ENCODE data around the gene PTPN21. TPM values are rescaled to one million over a fixed set of nuclear protein-coding genes. Genes with fewer than 3 reads are reported as not detected.

Gene PTPN21
- total and polyA plus RNA-seq, 8 donors: 3.5 to 63.0 (median 18.5) TPM

DNA sequence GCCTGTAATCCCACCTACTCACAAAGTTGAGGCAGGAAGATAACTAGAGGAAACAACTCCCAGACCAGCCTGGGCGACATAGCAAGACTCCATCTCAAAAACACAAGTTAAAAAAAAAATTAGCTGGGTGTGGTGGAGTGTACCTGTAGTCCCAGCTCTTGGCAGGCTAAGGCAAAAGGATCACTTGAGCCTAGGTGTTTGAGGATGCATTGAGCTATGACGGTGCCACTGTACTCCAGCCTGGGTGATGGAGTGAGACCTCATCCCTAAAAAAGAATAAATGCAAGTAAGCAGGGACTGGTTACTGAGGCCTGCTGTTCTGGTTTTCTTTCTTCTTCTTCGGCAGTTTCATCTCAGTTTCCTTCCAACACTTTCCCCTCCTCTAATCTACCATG, 7.4 kb downstream of the PTPN21 start:
- Histone ChIP-seq H3K9me3 (no peaks in the 10 kb centered on the region), H3K27ac (peak overlapping the region; percentile 55 to 76 (median 76)), H3K27me3 (peaks cover 0 to 7% (median 0%) of the 10 kb centered on the region in 3 donors), H3K4me1 (peaks cover 29 to 86% (median 59%) of the 10 kb centered on the region in 4 donors), H3K4me3 (no peak overlapping the region), H3K36me3 (peaks cover 4 to 47% (median 36%) of the 10 kb centered on the region in 4 donors)
- intact Hi-C loops (cut with DNase I; ENCODE audit: low total_unique reads): loop anchor here (10.0 kb wide), 1 partner anchor 53 kb away; no protein-coding TSS in a partner anchor
- TF ChIP-seq POLR2AphosphoS5 (IDR thresholded peaks at IDR 0.05): no peak
- TF ChIP-seq POLR2A (IDR thresholded peaks at IDR 0.05): no peak
- TF ChIP-seq, protein P1, sequence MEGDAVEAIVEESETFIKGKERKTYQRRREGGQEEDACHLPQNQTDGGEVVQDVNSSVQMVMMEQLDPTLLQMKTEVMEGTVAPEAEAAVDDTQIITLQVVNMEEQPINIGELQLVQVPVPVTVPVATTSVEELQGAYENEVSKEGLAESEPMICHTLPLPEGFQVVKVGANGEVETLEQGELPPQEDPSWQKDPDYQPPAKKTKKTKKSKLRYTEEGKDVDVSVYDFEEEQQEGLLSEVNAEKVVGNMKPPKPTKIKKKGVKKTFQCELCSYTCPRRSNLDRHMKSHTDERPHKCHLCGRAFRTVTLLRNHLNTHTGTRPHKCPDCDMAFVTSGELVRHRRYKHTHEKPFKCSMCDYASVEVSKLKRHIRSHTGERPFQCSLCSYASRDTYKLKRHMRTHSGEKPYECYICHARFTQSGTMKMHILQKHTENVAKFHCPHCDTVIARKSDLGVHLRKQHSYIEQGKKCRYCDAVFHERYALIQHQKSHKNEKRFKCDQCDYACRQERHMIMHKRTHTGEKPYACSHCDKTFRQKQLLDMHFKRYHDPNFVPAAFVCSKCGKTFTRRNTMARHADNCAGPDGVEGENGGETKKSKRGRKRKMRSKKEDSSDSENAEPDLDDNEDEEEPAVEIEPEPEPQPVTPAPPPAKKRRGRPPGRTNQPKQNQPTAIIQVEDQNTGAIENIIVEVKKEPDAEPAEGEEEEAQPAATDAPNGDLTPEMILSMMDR (IDR thresholded peaks at IDR 0.05): no peak
- no peak for TF ChIP-seq EP300 (IDR thresholded peaks at IDR 0.05)
- 63 to 85% (median 73%) methylated on average over 3 of the region's 3 CpGs for WGBS, 5 donors
- no peak for DNase-seq

DNA sequence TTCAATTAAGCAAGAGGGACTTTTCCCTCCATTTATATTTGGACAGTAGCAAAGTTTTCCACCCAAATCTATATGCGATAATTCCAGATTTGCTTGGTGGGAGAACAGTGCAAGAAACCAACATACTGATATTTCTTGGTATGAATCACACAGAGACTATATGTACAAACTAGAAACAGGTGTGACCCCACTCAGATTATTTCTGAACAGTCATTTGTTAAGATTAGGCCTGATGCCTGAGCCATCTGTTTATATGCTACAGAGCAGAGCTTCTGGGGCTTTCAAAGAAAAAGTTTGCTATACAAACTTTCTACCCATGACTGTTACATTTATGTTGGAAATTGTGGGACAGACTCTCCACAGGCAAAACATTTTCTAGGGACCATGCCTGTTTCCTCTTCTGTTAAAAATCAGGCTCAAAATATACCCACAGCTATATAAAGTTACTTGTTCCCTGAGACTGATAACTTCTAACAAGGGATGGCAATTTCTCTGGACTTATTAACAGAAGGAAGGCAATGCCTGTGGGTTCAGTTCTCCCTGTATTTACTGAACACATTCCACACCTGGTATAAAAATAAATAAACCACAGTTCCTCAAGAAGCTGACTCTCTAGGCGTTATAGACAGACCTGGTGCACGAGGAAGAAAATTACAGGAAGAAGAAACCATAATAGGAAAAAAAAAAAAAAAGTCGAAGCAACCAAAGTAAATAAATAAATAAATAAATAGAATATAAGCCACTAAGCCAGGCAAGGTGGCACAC, 8.0 kb downstream of the PTPN21 start:
- TF ChIP-seq POLR2A (IDR thresholded peaks at IDR 0.05) (no peak), EP300 (IDR thresholded peaks at IDR 0.05) (no peak), POLR2AphosphoS5 (IDR thresholded peaks at IDR 0.05) (no peak)
- TF ChIP-seq, protein P1 (IDR thresholded peaks at IDR 0.05): no peak
- Histone ChIP-seq H3K4me3 (no peak overlapping the region), H3K9me3 (no peaks in the 10 kb centered on the region), H3K27me3 (peaks cover 0 to 4% (median 0%) of the 10 kb centered on the region in 3 donors), H3K4me1 (peaks cover 24 to 83% (median 53%) of the 10 kb centered on the region in 4 donors), H3K27ac (peak overlapping the region; percentile 55 to 76 (median 76)), H3K36me3 (peaks cover 4 to 47% (median 36%) of the 10 kb centered on the region in 4 donors)
- WGBS, 5 donors: 31 to 53% (median 40%) methylated on average over 4 of the region's 4 CpGs
- peak in 1 of 2 donors; percentile 51 for DNase-seq
- intact Hi-C loops (cut with DNase I; ENCODE audit: low total_unique reads): loop anchor here (10.0 kb wide), 1 partner anchor 52 kb away; no protein-coding TSS in a partner anchor

DNA sequence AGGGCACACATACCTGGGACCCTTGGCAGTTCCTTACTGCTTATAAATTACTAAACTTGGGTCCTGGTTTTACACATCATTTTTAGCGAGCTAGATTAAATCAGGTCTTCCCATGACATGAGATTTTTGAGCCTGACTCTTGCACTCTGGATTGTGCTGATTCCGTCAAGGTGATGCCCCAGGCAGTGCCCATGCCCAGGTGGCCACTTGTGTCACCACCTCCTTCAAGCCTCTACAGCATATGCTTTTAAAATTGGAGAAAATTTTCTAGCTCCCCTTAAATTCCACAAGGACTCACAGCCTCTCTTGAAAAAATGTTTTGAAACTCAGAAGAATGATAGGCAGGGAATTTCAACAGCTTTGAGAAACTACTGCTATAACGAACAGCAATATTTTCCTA, 9.6 kb downstream of the PTPN21 start:
- Histone ChIP-seq H3K4me1 (peaks cover 15 to 70% (median 41%) of the 10 kb centered on the region in 4 donors), H3K4me3 (no peak overlapping the region), H3K27me3 (no peaks in the 10 kb centered on the region), H3K36me3 (peaks cover 4 to 47% (median 36%) of the 10 kb centered on the region in 4 donors), H3K9me3 (no peaks in the 10 kb centered on the region), H3K27ac (no peak overlapping the region)
- intact Hi-C loops (cut with DNase I; ENCODE audit: low total_unique reads): loop anchor here (10.0 kb wide), 1 partner anchor 50 kb away; no protein-coding TSS in a partner anchor
- WGBS, 5 donors: 89 to 95% (median 95%) methylated on average over 3 of the region's 3 CpGs
- TF ChIP-seq POLR2A (IDR thresholded peaks at IDR 0.05) (no peak), EP300 (IDR thresholded peaks at IDR 0.05) (no peak), POLR2AphosphoS5 (IDR thresholded peaks at IDR 0.05) (no peak)
- TF ChIP-seq, protein P1 (IDR thresholded peaks at IDR 0.05): no peak
- DNase-seq: no peak

DNA sequence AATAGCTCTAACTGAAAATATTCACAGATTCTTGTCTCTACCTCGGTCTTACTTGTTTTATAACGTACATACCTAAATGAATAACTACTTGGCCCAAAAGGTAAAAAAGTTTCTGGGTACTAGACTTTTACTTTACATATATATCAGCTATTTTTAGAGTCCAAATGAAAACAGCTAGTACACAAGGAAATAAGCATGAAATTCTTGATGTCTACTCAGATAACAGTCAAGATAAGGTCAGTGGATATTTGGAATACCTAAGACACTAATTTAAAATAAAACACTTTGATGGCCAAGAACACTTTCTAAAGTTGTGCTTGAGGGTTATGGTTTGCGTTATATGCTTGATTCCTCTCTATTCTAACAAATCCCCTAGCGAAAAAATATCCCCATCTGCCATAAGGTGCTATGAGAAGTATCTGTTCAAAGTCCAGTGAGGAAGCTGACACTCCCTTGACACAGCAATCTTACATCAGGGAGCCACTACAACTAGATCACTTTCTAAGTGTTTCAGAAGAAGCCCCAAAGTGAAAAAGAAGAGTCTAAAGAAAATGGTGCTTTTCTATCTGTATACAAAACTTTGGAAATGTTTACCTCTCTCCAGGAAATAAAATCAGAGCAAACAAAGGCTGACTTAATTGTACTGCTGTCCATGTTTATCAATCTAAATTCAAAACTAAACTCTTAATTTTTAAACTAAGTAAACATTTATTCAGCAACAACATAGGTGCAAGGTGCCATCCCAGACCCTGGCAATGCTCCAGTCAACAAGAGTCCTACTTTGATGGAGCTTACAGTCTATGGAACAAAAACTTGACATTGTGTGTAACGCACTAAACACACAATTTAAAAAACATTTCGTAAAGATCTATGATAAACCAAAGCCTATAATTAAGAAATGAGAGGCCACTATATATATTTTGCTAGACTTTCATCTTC, 11.7 kb downstream of the PTPN21 start:
- DNase-seq: no peak
- intact Hi-C loops (cut with DNase I; ENCODE audit: low total_unique reads): loop anchor here (10.0 kb wide), 1 partner anchor 48 kb away; no protein-coding TSS in a partner anchor
- H3K4me3 ChIP-seq: no peak overlapping the region
- H3K27ac ChIP-seq: no peak overlapping the region
- H3K9me3 ChIP-seq: no peaks in the 10 kb centered on the region
- H3K36me3 ChIP-seq: peaks cover 4 to 27% (median 20%) of the 10 kb centered on the region in 4 donors
- TF ChIP-seq POLR2A (IDR thresholded peaks at IDR 0.05) (no peak), EP300 (IDR thresholded peaks at IDR 0.05) (no peak), POLR2AphosphoS5 (IDR thresholded peaks at IDR 0.05) (no peak)
- TF ChIP-seq, protein P1 (IDR thresholded peaks at IDR 0.05): no peak
- 80 to 84% (median 82%) methylated on average over 6 of the region's 6 CpGs for WGBS, 5 donors
- H3K27me3 ChIP-seq: no peaks in the 10 kb centered on the region
- peaks cover 10 to 49% (median 30%) of the 10 kb centered on the region in 4 donors for H3K4me1 ChIP-seq

Measured in stomach (tissue), 9 donors.